ENCODE results near the gene CHID1.

- TF ChIP-seq CTCF (conservative IDR thresholded peaks at IDR 0.05; ENCODE audit: low read depth, low read length) (no peak), POLR2A (IDR thresholded peaks at IDR 0.05; ENCODE audit: low read depth, low read length) (0 out of 2 replicates have a peak, but pooled peaks have one; percentile 26), RFX5 (IDR thresholded peaks at IDR 0.05; ENCODE audit: low read depth, low read length) (no peak), MXI1 (IDR thresholded peaks at IDR 0.05; ENCODE audit: borderline replicate concordance, low read depth, low read length) (0 out of 2 replicates have a peak, but pooled peaks have one; percentile 36), RAD21 (IDR thresholded peaks at IDR 0.05; ENCODE audit: low read length) (no peak), ELK1 (IDR thresholded peaks at IDR 0.05; ENCODE audit: borderline replicate concordance, low read depth, low read length) (no peak), MAZ (IDR thresholded peaks at IDR 0.05; ENCODE audit: borderline replicate concordance, low read depth, low read length) (peak; percentile 59; the same call in 1 of the 2 replicates), RCOR1 (IDR thresholded peaks at IDR 0.05; ENCODE audit: insufficient replicate concordance, low read length) (peak; percentile 62), BHLHE40 (IDR thresholded peaks at IDR 0.05; ENCODE audit: low read depth, low read length) (no peak), USF2 (IDR thresholded peaks at IDR 0.05; ENCODE audit: low read depth, low read length) (no peak; the same call in 1 of the 2 replicates)
These were observed 79.3 kb downstream of the CHID1 start for GRCh38 chr11:831118-831864.
